ENCODE results near the gene NHP2. TPM values are rescaled to one million over a fixed set of nuclear protein-coding genes. Genes with fewer than 3 reads are reported as not detected.

NHP2 gene
- total RNA-seq, 1 donor from 2014 or later, result 476 TPM

GRCh38 chr5:178112545-178112944 is 41.1 kb downstream of the NHP2 start:
- TF ChIP-seq, protein P1, sequence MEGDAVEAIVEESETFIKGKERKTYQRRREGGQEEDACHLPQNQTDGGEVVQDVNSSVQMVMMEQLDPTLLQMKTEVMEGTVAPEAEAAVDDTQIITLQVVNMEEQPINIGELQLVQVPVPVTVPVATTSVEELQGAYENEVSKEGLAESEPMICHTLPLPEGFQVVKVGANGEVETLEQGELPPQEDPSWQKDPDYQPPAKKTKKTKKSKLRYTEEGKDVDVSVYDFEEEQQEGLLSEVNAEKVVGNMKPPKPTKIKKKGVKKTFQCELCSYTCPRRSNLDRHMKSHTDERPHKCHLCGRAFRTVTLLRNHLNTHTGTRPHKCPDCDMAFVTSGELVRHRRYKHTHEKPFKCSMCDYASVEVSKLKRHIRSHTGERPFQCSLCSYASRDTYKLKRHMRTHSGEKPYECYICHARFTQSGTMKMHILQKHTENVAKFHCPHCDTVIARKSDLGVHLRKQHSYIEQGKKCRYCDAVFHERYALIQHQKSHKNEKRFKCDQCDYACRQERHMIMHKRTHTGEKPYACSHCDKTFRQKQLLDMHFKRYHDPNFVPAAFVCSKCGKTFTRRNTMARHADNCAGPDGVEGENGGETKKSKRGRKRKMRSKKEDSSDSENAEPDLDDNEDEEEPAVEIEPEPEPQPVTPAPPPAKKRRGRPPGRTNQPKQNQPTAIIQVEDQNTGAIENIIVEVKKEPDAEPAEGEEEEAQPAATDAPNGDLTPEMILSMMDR (IDR thresholded peaks at IDR 0.05; ENCODE audit: insufficient read depth, low read length, poor library complexity, severe bottlenecking), result no peak
- Histone ChIP-seq H3K27me3 (ENCODE audit: control insufficient read depth, insufficient read depth, low read length) (peaks cover 5% of the 10 kb centered on the region), H3K36me3 (ENCODE audit: control insufficient read depth, insufficient read depth, low read length) (no peaks in the 10 kb centered on the region), H3K4me3 (ENCODE audit: low read depth, low read length) (no peak overlapping the region)
- DNase-seq (ENCODE audit: low read depth), result no peak

GRCh38 chr5:178111925-178112324 is 41.8 kb downstream of the NHP2 start:
- TF ChIP-seq, protein P1 (IDR thresholded peaks at IDR 0.05; ENCODE audit: insufficient read depth, low read length, poor library complexity, severe bottlenecking), result no peak
- Histone ChIP-seq H3K27me3 (ENCODE audit: control insufficient read depth, insufficient read depth, low read length) (peaks cover 6% of the 10 kb centered on the region), H3K36me3 (ENCODE audit: control insufficient read depth, insufficient read depth, low read length) (no peaks in the 10 kb centered on the region), H3K4me3 (ENCODE audit: low read depth, low read length) (no peak overlapping the region)
- DNase-seq (ENCODE audit: low read depth), result no peak

DNA sequence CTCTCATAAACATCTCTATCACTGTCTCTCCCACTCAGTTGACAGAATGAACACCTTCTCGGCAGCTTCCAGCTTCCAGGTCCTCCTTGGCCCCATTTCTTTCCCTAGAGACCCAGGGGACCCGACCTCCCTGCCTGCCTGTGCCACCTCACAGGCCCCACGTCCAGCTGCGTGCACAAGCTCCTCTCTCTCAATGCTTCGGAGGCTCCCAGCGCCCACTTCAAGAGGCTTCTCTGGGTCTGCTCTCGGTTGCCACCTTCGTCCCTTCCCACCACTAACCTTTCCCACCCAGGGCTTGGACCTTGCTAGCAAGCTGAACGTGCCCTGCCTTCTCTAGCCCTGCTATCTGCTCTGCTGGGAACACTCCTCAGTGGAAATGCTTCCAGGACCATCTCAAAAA is 43.2 kb downstream of the NHP2 start:
- DNase-seq (ENCODE audit: low read depth), result no peak
- H3K27me3 ChIP-seq (ENCODE audit: control insufficient read depth, insufficient read depth, low read length), result peaks cover 11% of the 10 kb centered on the region
- TF ChIP-seq, protein P1 (IDR thresholded peaks at IDR 0.05; ENCODE audit: insufficient read depth, low read length, poor library complexity, severe bottlenecking), result no peak
- no peak overlapping the region for H3K4me3 ChIP-seq (ENCODE audit: low read depth, low read length)
- no peaks in the 10 kb centered on the region for H3K36me3 ChIP-seq (ENCODE audit: control insufficient read depth, insufficient read depth, low read length)

DNA sequence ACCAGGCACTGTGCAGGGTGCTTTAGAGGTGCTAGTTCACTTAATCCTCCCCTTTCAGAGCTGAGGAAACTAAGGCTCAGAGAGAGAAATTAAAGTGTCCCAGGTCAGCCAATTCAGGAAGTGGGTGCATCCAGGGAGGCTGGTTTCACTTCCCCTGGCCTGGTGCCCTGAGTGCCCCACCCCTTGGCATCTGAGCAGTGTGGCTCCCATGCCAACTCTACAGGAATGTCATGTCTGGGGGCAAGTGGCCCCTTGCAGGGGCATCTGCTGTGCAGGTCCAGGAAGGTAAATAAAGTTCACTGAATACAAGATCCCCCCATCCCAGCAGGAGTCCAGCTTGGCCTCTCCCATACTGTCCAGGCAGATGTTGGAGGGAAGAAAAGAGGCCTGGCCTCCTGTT is 44.7 kb downstream of the NHP2 start:
- TF ChIP-seq, protein P1 (IDR thresholded peaks at IDR 0.05; ENCODE audit: insufficient read depth, low read length, poor library complexity, severe bottlenecking), result no peak
- Histone ChIP-seq H3K27me3 (ENCODE audit: control insufficient read depth, insufficient read depth, low read length) (peaks cover 11% of the 10 kb centered on the region), H3K36me3 (ENCODE audit: control insufficient read depth, insufficient read depth, low read length) (no peaks in the 10 kb centered on the region), H3K4me3 (ENCODE audit: low read depth, low read length) (no peak overlapping the region)
- no peak for DNase-seq (ENCODE audit: low read depth)

DNA sequence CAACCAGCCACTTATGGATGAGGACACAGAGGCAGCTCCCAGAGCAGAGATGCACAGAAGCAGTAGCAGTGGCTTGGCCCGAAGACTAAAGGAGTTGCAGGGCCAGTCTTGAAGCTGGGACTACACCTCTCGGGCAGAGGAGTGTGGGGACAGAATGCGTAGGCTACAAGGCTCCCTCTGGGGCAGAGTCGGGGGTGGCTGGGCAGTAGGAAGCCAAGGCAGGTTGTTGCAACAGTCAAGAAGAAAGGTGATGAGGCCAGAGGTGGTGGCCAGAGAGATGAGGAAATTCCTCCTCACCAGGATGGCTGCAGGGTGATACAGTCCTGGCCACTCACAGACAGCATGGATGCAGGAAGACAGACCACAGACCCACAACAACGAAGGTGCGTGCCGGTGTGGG is 45.2 kb downstream of the NHP2 start:
- Histone ChIP-seq H3K27me3 (ENCODE audit: control insufficient read depth, insufficient read depth, low read length) (peaks cover 9% of the 10 kb centered on the region), H3K4me3 (ENCODE audit: low read depth, low read length) (no peak overlapping the region), H3K36me3 (ENCODE audit: control insufficient read depth, insufficient read depth, low read length) (no peaks in the 10 kb centered on the region)
- TF ChIP-seq, protein P1 (IDR thresholded peaks at IDR 0.05; ENCODE audit: insufficient read depth, low read length, poor library complexity, severe bottlenecking), result no peak
- DNase-seq (ENCODE audit: low read depth), result no peak

GRCh38 chr5:178107756-178108310 is 45.9 kb downstream of the NHP2 start:
- Histone ChIP-seq H3K4me3 (ENCODE audit: low read depth, low read length) (no peak overlapping the region), H3K36me3 (ENCODE audit: control insufficient read depth, insufficient read depth, low read length) (no peaks in the 10 kb centered on the region), H3K27me3 (ENCODE audit: control insufficient read depth, insufficient read depth, low read length) (peaks cover 6% of the 10 kb centered on the region)
- TF ChIP-seq, protein P1 (IDR thresholded peaks at IDR 0.05; ENCODE audit: insufficient read depth, low read length, poor library complexity, severe bottlenecking), result no peak
- no peak for DNase-seq (ENCODE audit: low read depth)
